Measurements from ENCODE around the gene TSSK6. TPM values are rescaled to one million over a fixed set of nuclear protein-coding genes. Genes with fewer than 3 reads are reported as not detected.

TSSK6 gene
- total RNA-seq, 2 experiments from 2014 or later, result 5.3 to 5.7 TPM

DNA sequence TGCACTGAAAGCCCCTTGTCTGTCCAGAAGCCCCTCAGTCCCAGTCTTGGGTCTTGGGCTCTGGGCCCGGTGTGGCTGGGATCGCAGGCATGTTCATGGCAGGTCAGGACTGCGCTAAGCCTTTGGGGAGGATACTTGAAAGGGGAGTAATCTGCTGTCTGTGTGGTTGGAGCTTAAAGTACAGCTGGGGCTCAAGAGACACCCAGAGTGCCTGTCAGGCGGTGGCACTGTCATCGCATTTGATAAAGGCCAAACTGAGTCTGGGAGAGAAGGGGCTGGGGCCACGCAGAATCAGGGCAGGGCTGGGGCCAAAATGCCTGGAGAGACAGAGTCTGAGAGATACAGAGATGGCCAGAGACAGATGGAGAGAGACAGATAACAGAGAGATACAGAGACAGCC, 18.5 kb upstream of the TSSK6 start:
- Mint-ChIP-seq H3K4me3 (no peak overlapping the region), H3K27ac (no peak overlapping the region), H3K9me3 (no peaks in the 10 kb centered on the region), H3K27me3 (peaks cover 13% of the 10 kb centered on the region), H3K36me3 (ENCODE audit: low read depth) (peaks cover 11% of the 10 kb centered on the region), H3K4me1 (peaks cover 19% of the 10 kb centered on the region)
- ChIA-PET POLR2A (interaction anchor here (0.6 to 2.8 kb wide), 3 partner anchors 110 to 304 kb away, joined by 3 to 19 read pairs (median 3); partner anchors contain the start of genes ATP13A1 and GMIP), CTCF (interaction anchor here (3.0 kb wide), 1 partner anchor 57 kb away, joined by 11 read pairs; no protein-coding TSS in a partner anchor)
- DNase-seq, result no peak

- Mint-ChIP-seq H3K4me1 (peaks cover 14% of the 10 kb centered on the region), H3K36me3 (ENCODE audit: low read depth) (peaks cover 12% of the 10 kb centered on the region), H3K4me3 (no peak overlapping the region), H3K27me3 (peaks cover 8% of the 10 kb centered on the region), H3K9me3 (no peaks in the 10 kb centered on the region), H3K27ac (no peak overlapping the region)
- no peak for DNase-seq
- ChIA-PET POLR2A (interaction anchor here (0.6 to 2.8 kb wide), 17 partner anchors 14 to 304 kb away, joined by 3 to 22 read pairs (median 4); partner anchors contain the start of genes ATP13A1, GMIP, NDUFA13 and TSSK6), CTCF (interaction anchor here (0.5 to 3.2 kb wide), 27 partner anchors 8 to 426 kb away, joined by 3 to 34 read pairs (median 4); partner anchors contain the start of genes GMIP, NDUFA13, TSSK6 and ZNF101)
Observed at GRCh38 chr19:19532806-19533701, 17.7 kb upstream of the TSSK6 start.

- Mint-ChIP-seq H3K27me3 (peaks cover 3% of the 10 kb centered on the region), H3K27ac (no peak overlapping the region), H3K4me3 (no peak overlapping the region), H3K4me1 (peaks cover 9% of the 10 kb centered on the region), H3K9me3 (no peaks in the 10 kb centered on the region), H3K36me3 (ENCODE audit: low read depth) (peaks cover 15% of the 10 kb centered on the region)
- POLR2A ChIA-PET, result interaction anchor here (0.6 to 2.8 kb wide), 18 partner anchors 15 to 137 kb away, joined by 3 to 22 read pairs (median 4); partner anchors contain the start of genes ATP13A1, GMIP, NDUFA13 and PBX4
- CTCF ChIA-PET, result interaction anchor here (0.5 to 3.2 kb wide), 35 partner anchors 9 to 427 kb away, joined by 3 to 34 read pairs (median 3); partner anchors contain the start of genes GMIP, NDUFA13, TSSK6 and ZNF101
- DNase-seq, result peak; percentile 86
Observed at GRCh38 chr19:19531951-19532805, 16.8 kb upstream of the TSSK6 start.

- H3K36me3 Mint-ChIP-seq (ENCODE audit: low read depth), result peaks cover 23% of the 10 kb centered on the region
- H3K4me3 Mint-ChIP-seq, result no peak overlapping the region
- no peaks in the 10 kb centered on the region for H3K9me3 Mint-ChIP-seq
- ChIA-PET POLR2A (interaction anchor here (1.0 to 2.8 kb wide), 6 partner anchors 15 to 132 kb away, joined by 3 to 22 read pairs (median 8); partner anchors contain the start of genes ATP13A1, GMIP, NDUFA13 and TSSK6), CTCF (interaction anchor here (0.7 to 3.2 kb wide), 13 partner anchors 15 to 341 kb away, joined by 3 to 34 read pairs (median 7); partner anchors contain the start of genes GMIP, NDUFA13 and TSSK6)
- DNase-seq, result no peak
- no peak overlapping the region for H3K27ac Mint-ChIP-seq
- no peaks in the 10 kb centered on the region for H3K27me3 Mint-ChIP-seq
- H3K4me1 Mint-ChIP-seq, result peaks cover 7% of the 10 kb centered on the region
Observed at GRCh38 chr19:19530889-19531288, 15.5 kb upstream of the TSSK6 start.

DNA sequence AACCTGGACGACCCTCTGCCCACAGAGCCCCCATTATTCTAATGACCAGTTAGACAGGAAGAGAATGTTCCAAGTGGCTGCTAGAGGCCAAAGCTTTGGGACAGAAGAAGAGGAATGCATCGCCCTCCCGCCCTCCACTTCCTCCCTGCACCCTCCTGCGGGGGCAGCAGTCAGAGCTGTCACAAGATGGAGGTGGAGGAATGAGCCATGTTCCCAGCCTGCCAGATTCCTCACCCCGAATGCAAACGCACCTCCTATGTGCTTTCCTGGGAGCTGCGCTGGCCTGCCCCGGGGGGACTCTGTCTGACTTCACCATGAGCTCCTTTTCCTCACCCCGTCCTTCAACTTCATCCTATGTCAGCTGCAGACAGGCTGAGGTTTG, 15.1 kb upstream of the TSSK6 start:
- ChIA-PET CTCF (interaction anchor here (1.0 to 3.2 kb wide), 4 partner anchors 14 to 114 kb away, joined by 3 to 34 read pairs (median 7); partner anchors contain the start of genes GMIP, NDUFA13 and TSSK6), POLR2A (interaction anchor here (1.0 to 2.6 kb wide), 4 partner anchors 14 to 131 kb away, joined by 3 to 22 read pairs (median 5); partner anchors contain the start of genes GMIP, NDUFA13 and TSSK6)
- Mint-ChIP-seq H3K36me3 (ENCODE audit: low read depth) (peaks cover 23% of the 10 kb centered on the region), H3K27me3 (no peaks in the 10 kb centered on the region), H3K9me3 (no peaks in the 10 kb centered on the region), H3K4me3 (no peak overlapping the region), H3K4me1 (peaks cover 7% of the 10 kb centered on the region), H3K27ac (no peak overlapping the region)
- DNase-seq, result no peak

DNA sequence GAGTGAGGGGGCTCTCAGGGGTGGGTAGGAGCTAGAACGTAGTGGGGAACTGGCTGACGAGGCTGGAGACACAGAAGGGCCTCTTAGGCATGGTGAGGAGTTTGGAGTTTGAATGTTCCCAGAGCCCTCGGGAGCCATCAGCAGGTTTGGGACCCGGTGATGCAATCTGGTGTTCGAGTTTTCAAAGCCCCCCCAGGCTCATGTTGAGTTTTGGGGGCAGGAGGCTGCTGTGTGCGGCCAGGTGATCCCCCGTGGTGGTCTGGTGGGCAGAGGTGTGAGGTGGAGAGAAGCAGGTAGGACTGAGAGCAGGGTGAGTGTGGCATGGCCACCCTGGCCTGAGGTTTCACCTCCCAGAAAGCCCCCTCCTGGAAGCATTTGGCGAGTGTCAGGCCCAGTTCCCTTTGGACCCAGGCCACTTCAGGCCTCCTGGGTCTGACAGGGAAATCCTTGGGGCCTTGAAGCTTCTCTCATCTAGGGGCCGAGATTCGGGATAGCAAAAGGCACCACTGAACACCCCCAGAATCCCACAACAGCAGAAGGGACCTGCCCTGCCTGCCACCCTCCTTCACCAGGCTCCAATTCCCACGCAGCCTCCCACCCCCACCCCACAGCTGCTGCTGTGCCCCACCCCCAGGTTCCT, 14.6 kb upstream of the TSSK6 start:
- CTCF ChIA-PET, result interaction anchor here (1.0 kb wide), 1 partner anchor 97 kb away, joined by 3 read pairs; no protein-coding TSS in a partner anchor
- H3K4me1 Mint-ChIP-seq, result peaks cover 7% of the 10 kb centered on the region
- H3K27me3 Mint-ChIP-seq, result no peaks in the 10 kb centered on the region
- H3K36me3 Mint-ChIP-seq (ENCODE audit: low read depth), result peaks cover 23% of the 10 kb centered on the region
- POLR2A ChIA-PET, result interaction anchor here (1.0 to 2.0 kb wide), 2 partner anchors 14 to 132 kb away, joined by 3 to 7 read pairs; partner anchors contain the start of genes NDUFA13 and TSSK6
- H3K9me3 Mint-ChIP-seq, result no peaks in the 10 kb centered on the region
- H3K4me3 Mint-ChIP-seq, result no peak overlapping the region
- DNase-seq, result no peak
- no peak overlapping the region for H3K27ac Mint-ChIP-seq

- no peak for DNase-seq
- peak within 1 kb of the TSS; percentile 26 for H3K27ac Mint-ChIP-seq
- H3K4me3 Mint-ChIP-seq, result no peak within 1 kb of the TSS
- ChIA-PET POLR2A (interaction anchor here (0.6 to 2.0 kb wide), 4 partner anchors 10 to 123 kb away, joined by 3 to 7 read pairs (median 4); partner anchors contain the start of genes NDUFA13 and TSSK6), CTCF (no interaction called here)
- peaks cover 24% of the 10 kb centered on the region for H3K36me3 Mint-ChIP-seq (ENCODE audit: low read depth)
- no peaks in the 10 kb centered on the region for H3K27me3 Mint-ChIP-seq
- no peaks in the 10 kb centered on the region for H3K9me3 Mint-ChIP-seq
- peaks cover 8% of the 10 kb centered on the region for H3K4me1 Mint-ChIP-seq
Observed at GRCh38 chr19:19528721-19529490, 13.6 kb upstream of the TSSK6 start, which contains the start of gene YJEFN3. Gene YJEFN3 (plus strand): TSS chr19:19528911. CDS start chr19:19528933, 22 bp downstream.

GRCh38 chr19:19527674-19528625, 12.6 kb upstream of the TSSK6 start:
- ChIA-PET POLR2A (interaction anchor here (0.6 to 1.6 kb wide), 2 partner anchors 9 to 12 kb away, joined by 3 to 5 read pairs; partner anchors contain the start of gene NDUFA13), CTCF (no interaction called here)
- no peaks in the 10 kb centered on the region for H3K9me3 Mint-ChIP-seq
- DNase-seq, result no peak
- peaks cover 26% of the 10 kb centered on the region for H3K36me3 Mint-ChIP-seq (ENCODE audit: low read depth)
- no peaks in the 10 kb centered on the region for H3K27me3 Mint-ChIP-seq
- no peak overlapping the region for H3K27ac Mint-ChIP-seq
- H3K4me3 Mint-ChIP-seq, result no peak overlapping the region
- peaks cover 9% of the 10 kb centered on the region for H3K4me1 Mint-ChIP-seq

- Mint-ChIP-seq H3K4me3 (no peak overlapping the region), H3K27ac (no peak overlapping the region), H3K27me3 (no peaks in the 10 kb centered on the region), H3K36me3 (ENCODE audit: low read depth) (peaks cover 30% of the 10 kb centered on the region), H3K9me3 (no peaks in the 10 kb centered on the region), H3K4me1 (peaks cover 12% of the 10 kb centered on the region)
- CTCF ChIA-PET, result no interaction called here
- DNase-seq, result no peak
- POLR2A ChIA-PET, result interaction anchor here (1.6 kb wide), 1 partner anchor 11 kb away, joined by 5 read pairs; the partner anchor contains the start of gene NDUFA13
Observed at GRCh38 chr19:19527371-19527656, 12.0 kb upstream of the TSSK6 start.

GRCh38 chr19:19526581-19527370, 11.4 kb upstream of the TSSK6 start:
- no peak overlapping the region for H3K4me3 Mint-ChIP-seq
- CTCF ChIA-PET, result no interaction called here

More at GRCh38 chr19:19526581-19527370, 11.4 kb upstream of the TSSK6 start:
- Mint-ChIP-seq H3K27ac (no peak overlapping the region), H3K36me3 (ENCODE audit: low read depth) (peaks cover 26% of the 10 kb centered on the region), H3K9me3 (no peaks in the 10 kb centered on the region), H3K4me1 (peaks cover 7% of the 10 kb centered on the region), H3K27me3 (no peaks in the 10 kb centered on the region)
- POLR2A ChIA-PET, result interaction anchor here (2.0 kb wide), 1 partner anchor 11 kb away, joined by 9 read pairs; the partner anchor contains the start of genes NDUFA13 and TSSK6
- no peak for DNase-seq

Measured in activated CD4-positive, alpha-beta memory T cell treated with anti-CD3 and anti-CD28 coated beads, Interleukin-2, amount 10 ng/mL, durations not matched to agents 7 days and 5 days (primary cell).